ENCODE measurements around the gene GPX2.

The GPX2 gene

GRCh38 chr14:64938972-64939816 is 3.4 kb downstream of the GPX2 start:
- H3K79me2 ChIP-seq (ENCODE audit: insufficient read depth, low read length): no peaks in the 10 kb centered on the region
- DNase-seq: no peak
- H3K9ac ChIP-seq (ENCODE audit: low read depth, low read length): no peak overlapping the region
- H2AFZ ChIP-seq (ENCODE audit: low read depth, low read length): no peak overlapping the region
- H4K20me1 ChIP-seq (ENCODE audit: insufficient read depth, low read length): peaks cover 12% of the 10 kb centered on the region
- H3K4me1 ChIP-seq (ENCODE audit: insufficient read depth, low read length): no peaks in the 10 kb centered on the region
- no peaks in the 10 kb centered on the region for H3K9me3 ChIP-seq (ENCODE audit: insufficient read depth, low read length, severe bottlenecking)
- no peak for ATAC-seq (ENCODE audit: insufficient read depth, low read depth)
- TF ChIP-seq CTCF (IDR thresholded peaks at IDR 0.05; ENCODE audit: borderline replicate concordance, extremely low read depth, low read length, poor library complexity, severe bottlenecking): no peak
- H3K4me3 ChIP-seq (ENCODE audit: low read depth in 1 of 2, low read length in 2 of 2): no peak overlapping the region
- H3K27ac ChIP-seq (ENCODE audit: low read length): no peak overlapping the region
- peaks cover 76% of the 10 kb centered on the region for H3K36me3 ChIP-seq (ENCODE audit: insufficient read depth, low read length)
- no peaks in the 10 kb centered on the region for H3K27me3 ChIP-seq (ENCODE audit: insufficient read depth, low read length, poor library complexity)
- H3K4me2 ChIP-seq (ENCODE audit: insufficient read depth, low read length): no peak overlapping the region

DNA sequence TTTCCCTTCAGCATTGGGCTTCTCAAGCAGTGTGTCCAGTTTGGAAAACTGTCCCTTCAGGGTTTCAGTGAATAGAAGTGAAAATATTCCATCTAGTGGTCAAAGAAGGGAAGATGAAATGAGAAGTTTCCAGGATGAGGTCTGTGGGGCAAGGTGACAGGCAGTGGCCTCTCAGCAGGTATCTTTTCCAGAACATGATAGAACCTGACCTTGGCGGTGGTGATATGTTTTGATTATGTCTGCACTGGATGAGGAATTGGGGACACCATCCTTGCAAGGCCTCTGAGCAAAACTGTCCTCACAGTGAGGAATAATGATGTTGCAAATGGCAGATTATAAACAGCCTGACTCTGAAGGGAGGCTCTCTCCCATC is 4.7 kb downstream of the GPX2 start:
- no peak overlapping the region for H3K27ac ChIP-seq (ENCODE audit: low read length)
- H3K79me2 ChIP-seq (ENCODE audit: insufficient read depth, low read length): peaks cover 5% of the 10 kb centered on the region; the same call in 1 of the 2 replicates
- ATAC-seq (ENCODE audit: insufficient read depth, low read depth): no peak
- H4K20me1 ChIP-seq (ENCODE audit: insufficient read depth, low read length): peaks cover 9% of the 10 kb centered on the region
- no peaks in the 10 kb centered on the region for H3K4me1 ChIP-seq (ENCODE audit: insufficient read depth, low read length)
- H2AFZ ChIP-seq (ENCODE audit: low read depth, low read length): no peak overlapping the region
- no peak overlapping the region for H3K9ac ChIP-seq (ENCODE audit: low read depth, low read length)
- no peak for DNase-seq
- TF ChIP-seq CTCF (IDR thresholded peaks at IDR 0.05; ENCODE audit: borderline replicate concordance, extremely low read depth, low read length, poor library complexity, severe bottlenecking) (peak; percentile 31), EZH2 (IDR thresholded peaks at IDR 0.05; ENCODE audit: borderline replicate concordance, low read depth, low read length, severe bottlenecking) (no peak)
- H3K9me3 ChIP-seq (ENCODE audit: insufficient read depth, low read length, severe bottlenecking): no peaks in the 10 kb centered on the region
- H3K27me3 ChIP-seq (ENCODE audit: insufficient read depth, low read length, poor library complexity): no peaks in the 10 kb centered on the region
- no peak overlapping the region for H3K4me2 ChIP-seq (ENCODE audit: insufficient read depth, low read length)
- no peak overlapping the region for H3K4me3 ChIP-seq (ENCODE audit: low read depth in 1 of 2, low read length in 2 of 2)
- peaks cover 76% of the 10 kb centered on the region for H3K36me3 ChIP-seq (ENCODE audit: insufficient read depth, low read length)

DNA sequence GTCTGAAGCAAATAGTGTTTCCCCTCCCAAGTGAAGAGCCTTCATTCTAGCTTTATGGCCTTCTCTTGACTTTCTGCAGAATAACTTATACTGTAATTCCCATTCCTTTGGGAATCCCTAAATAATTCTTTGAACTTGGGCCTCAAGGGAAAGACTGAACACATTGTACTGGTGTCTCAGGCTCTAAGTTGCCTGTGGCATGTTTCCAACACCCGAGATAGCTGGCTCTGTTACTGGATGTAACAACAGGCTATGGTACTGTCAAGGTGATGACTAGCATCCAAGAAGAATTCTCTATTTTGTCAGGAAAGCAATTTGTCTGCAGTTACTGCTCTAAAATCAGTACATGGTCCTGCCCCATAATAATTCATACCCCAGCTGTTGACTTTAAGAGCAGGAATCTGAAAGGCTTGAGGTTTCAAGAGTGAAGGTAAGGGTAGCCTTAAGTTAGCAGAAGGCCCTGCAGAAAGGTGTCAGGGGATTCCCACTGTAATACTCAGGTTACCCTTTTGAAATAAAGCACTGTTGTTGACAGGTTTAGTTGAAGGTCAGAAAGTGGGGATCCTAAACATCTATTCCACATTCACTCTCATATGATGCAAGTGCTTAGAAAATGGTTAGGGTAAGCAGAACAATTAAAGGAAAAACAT is 5.2 kb downstream of the GPX2 start:
- H3K9ac ChIP-seq (ENCODE audit: low read depth, low read length): no peak overlapping the region
- H3K4me2 ChIP-seq (ENCODE audit: insufficient read depth, low read length): no peak overlapping the region
- peaks cover 76% of the 10 kb centered on the region for H3K36me3 ChIP-seq (ENCODE audit: insufficient read depth, low read length)
- no peak overlapping the region for H3K4me3 ChIP-seq (ENCODE audit: low read depth in 1 of 2, low read length in 2 of 2)
- peaks cover 5% of the 10 kb centered on the region; the same call in 1 of the 2 replicates for H3K79me2 ChIP-seq (ENCODE audit: insufficient read depth, low read length)
- no peak overlapping the region for H2AFZ ChIP-seq (ENCODE audit: low read depth, low read length)
- no peak overlapping the region for H3K27ac ChIP-seq (ENCODE audit: low read length)
- no peaks in the 10 kb centered on the region for H3K27me3 ChIP-seq (ENCODE audit: insufficient read depth, low read length, poor library complexity)
- TF ChIP-seq EZH2 (IDR thresholded peaks at IDR 0.05; ENCODE audit: borderline replicate concordance, low read depth, low read length, severe bottlenecking) (no peak), CTCF (IDR thresholded peaks at IDR 0.05; ENCODE audit: borderline replicate concordance, extremely low read depth, low read length, poor library complexity, severe bottlenecking) (no peak)
- no peaks in the 10 kb centered on the region for H3K4me1 ChIP-seq (ENCODE audit: insufficient read depth, low read length)
- no peaks in the 10 kb centered on the region for H3K9me3 ChIP-seq (ENCODE audit: insufficient read depth, low read length, severe bottlenecking)
- ATAC-seq (ENCODE audit: insufficient read depth, low read depth) (no peak), DNase-seq (no peak)
- H4K20me1 ChIP-seq (ENCODE audit: insufficient read depth, low read length): peaks cover 9% of the 10 kb centered on the region

Measured in DND-41 (cell line).